ENCODE results near the gene VANGL1. TPM values are rescaled to one million over a fixed set of nuclear protein-coding genes. Genes with fewer than 3 reads are reported as not detected.

Gene VANGL1
- total and polyA plus RNA-seq, 3 donors from 2014 or later = 8.2 to 16.6 (median 8.6) TPM

DNA sequence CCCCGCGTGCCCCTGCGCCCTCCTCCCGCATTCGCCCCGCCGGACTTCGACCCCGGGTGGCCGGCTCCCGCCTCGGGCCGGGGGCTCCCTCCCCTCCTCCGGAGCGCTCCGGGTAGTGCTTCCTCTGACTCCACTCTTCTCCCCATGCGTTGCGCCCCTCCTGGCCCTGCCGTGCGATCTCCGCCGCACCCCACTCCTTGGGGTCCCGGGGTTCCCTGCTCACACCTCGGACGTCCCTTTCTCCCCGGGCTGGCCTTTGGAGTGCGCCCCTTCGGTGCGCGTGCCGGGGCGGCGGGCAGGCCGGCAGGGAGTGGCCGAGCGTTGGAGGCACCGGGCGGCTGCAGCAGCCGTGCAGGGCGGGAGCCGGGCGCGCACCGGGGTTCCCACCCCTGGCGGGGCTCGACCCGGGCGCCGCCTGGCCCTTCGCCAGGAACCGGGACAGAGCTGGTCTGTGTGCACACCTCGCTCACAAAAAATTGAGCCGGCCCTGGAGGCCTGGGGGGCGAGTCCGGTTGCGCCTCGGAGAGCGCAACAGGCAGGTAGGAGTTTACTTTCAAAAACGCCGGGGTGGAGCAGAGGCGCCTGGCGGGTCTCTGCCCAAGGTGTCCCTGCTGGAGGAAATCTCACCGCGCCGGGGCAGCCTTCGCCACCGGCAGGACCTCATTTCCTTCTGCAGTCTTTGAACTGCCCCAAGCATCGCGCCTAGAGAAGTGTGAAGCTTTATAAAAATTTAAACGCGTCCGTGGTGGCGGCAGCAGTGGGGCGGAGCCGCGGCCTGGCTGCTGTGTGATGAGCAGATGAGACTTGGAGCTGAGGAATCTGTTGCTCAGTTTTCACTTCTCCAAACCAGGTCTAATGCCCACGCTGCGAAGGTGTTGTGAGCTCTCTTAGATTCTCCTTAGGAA is 650 bp downstream of the VANGL1 start:
- no peaks in the 10 kb centered on the region for H3K27me3 ChIP-seq
- DNase-seq = peak; percentile 61
- intact Hi-C loops (cut with DNase I; ENCODE audit: low total_unique reads) = no loop called here
- no peaks in the 10 kb centered on the region for H3K9me3 ChIP-seq
- H3K4me1 ChIP-seq = peaks cover 3% of the 10 kb centered on the region
- H3K27ac ChIP-seq = peak overlapping the region; percentile 68 to 78
- TF ChIP-seq, protein P1, sequence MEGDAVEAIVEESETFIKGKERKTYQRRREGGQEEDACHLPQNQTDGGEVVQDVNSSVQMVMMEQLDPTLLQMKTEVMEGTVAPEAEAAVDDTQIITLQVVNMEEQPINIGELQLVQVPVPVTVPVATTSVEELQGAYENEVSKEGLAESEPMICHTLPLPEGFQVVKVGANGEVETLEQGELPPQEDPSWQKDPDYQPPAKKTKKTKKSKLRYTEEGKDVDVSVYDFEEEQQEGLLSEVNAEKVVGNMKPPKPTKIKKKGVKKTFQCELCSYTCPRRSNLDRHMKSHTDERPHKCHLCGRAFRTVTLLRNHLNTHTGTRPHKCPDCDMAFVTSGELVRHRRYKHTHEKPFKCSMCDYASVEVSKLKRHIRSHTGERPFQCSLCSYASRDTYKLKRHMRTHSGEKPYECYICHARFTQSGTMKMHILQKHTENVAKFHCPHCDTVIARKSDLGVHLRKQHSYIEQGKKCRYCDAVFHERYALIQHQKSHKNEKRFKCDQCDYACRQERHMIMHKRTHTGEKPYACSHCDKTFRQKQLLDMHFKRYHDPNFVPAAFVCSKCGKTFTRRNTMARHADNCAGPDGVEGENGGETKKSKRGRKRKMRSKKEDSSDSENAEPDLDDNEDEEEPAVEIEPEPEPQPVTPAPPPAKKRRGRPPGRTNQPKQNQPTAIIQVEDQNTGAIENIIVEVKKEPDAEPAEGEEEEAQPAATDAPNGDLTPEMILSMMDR (IDR thresholded peaks at IDR 0.05) = no peak
- no peak for TF ChIP-seq POLR2A (IDR thresholded peaks at IDR 0.05)
- no peaks in the 10 kb centered on the region for H3K36me3 ChIP-seq (ENCODE audit: low read depth, missing control alignments)
- H3K4me3 ChIP-seq = peak overlapping the region; percentile 72 to 76
- WGBS, 2 donors = 0 to 1% methylated on average over 19 to 60 of the region's 78 CpGs

GRCh38 chr1:115643225-115643624 is 1.5 kb downstream of the VANGL1 start:
- DNase-seq = no peak
- H3K27ac ChIP-seq = no peak overlapping the region
- peaks cover 3% of the 10 kb centered on the region for H3K4me1 ChIP-seq
- intact Hi-C loops (cut with DNase I; ENCODE audit: low total_unique reads) = no loop called here
- no peaks in the 10 kb centered on the region for H3K9me3 ChIP-seq
- H3K4me3 ChIP-seq = peak overlapping the region in 1 of 2 donors; percentile 72
- H3K27me3 ChIP-seq = no peaks in the 10 kb centered on the region
- 35 to 46% methylated on average over 4 of the region's 4 CpGs for WGBS, 2 donors
- no peak for TF ChIP-seq POLR2A (IDR thresholded peaks at IDR 0.05)
- TF ChIP-seq, protein P1 (IDR thresholded peaks at IDR 0.05) = no peak
- no peaks in the 10 kb centered on the region for H3K36me3 ChIP-seq (ENCODE audit: low read depth, missing control alignments)

DNA sequence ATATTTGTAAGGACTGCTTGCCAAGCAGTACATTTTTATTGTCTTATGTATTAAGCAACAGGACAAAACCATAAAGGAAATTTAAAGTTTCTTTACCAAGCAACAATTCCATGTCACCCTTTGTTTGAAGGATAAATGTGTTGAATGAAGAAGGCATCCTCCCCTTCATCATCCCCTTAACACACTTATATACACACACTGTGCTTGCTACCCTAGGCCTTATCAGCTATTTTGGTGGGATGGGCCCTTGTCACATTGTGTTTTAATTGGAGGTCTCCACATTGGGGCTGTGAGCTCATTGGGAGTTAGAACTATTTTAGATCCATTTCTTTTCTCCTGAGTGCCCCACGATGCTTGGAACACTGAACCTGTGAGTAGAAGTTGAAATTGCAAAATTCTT is 1.9 kb downstream of the VANGL1 start:
- no peaks in the 10 kb centered on the region for H3K9me3 ChIP-seq
- peaks cover 3% of the 10 kb centered on the region for H3K4me1 ChIP-seq
- H3K27ac ChIP-seq = no peak overlapping the region
- H3K36me3 ChIP-seq (ENCODE audit: low read depth, missing control alignments) = no peaks in the 10 kb centered on the region
- H3K27me3 ChIP-seq = no peaks in the 10 kb centered on the region
- intact Hi-C loops (cut with DNase I; ENCODE audit: low total_unique reads) = no loop called here
- DNase-seq = no peak
- TF ChIP-seq POLR2A (IDR thresholded peaks at IDR 0.05) = no peak
- TF ChIP-seq, protein P1 (IDR thresholded peaks at IDR 0.05) = no peak
- no peak overlapping the region for H3K4me3 ChIP-seq
- WGBS, 2 donors = 74 to 88% methylated on average over 1 of the region's 1 CpG

- WGBS, 2 donors = 74 to 87% methylated on average over 3 of the region's 3 CpGs
- intact Hi-C loops (cut with DNase I; ENCODE audit: low total_unique reads) = no loop called here
- Histone ChIP-seq H3K4me3 (no peak overlapping the region), H3K4me1 (peaks cover 3% of the 10 kb centered on the region), H3K9me3 (no peaks in the 10 kb centered on the region), H3K36me3 (ENCODE audit: low read depth, missing control alignments) (no peaks in the 10 kb centered on the region), H3K27ac (no peak overlapping the region), H3K27me3 (no peaks in the 10 kb centered on the region)
- no peak for TF ChIP-seq POLR2A (IDR thresholded peaks at IDR 0.05)
- TF ChIP-seq, protein P1 (IDR thresholded peaks at IDR 0.05) = no peak
- DNase-seq = no peak
Observed at GRCh38 chr1:115644109-115644508, 2.3 kb downstream of the VANGL1 start.
